GM12801 (cell line): ENCODE results near the gene TIMM17A.

Experiments used
- TF ChIP-seq, protein P1 (sequence below): IDR thresholded peaks from one replicate; pipeline ENCODE4 v1.5.1; 2011; ENCODE audit warnings: control low read depth; ENCODE audit not compliant: insufficient read length; ENCODE audit errors: extremely low read depth

TIMM17A gene

GRCh38 chr1:201955009-201955728 is at the start of gene TIMM17A:
TIMM17A (plus strand) TSS chr1:201955503; CDS start chr1:201955527, 24 bp downstream.
- TF ChIP-seq, protein P1, sequence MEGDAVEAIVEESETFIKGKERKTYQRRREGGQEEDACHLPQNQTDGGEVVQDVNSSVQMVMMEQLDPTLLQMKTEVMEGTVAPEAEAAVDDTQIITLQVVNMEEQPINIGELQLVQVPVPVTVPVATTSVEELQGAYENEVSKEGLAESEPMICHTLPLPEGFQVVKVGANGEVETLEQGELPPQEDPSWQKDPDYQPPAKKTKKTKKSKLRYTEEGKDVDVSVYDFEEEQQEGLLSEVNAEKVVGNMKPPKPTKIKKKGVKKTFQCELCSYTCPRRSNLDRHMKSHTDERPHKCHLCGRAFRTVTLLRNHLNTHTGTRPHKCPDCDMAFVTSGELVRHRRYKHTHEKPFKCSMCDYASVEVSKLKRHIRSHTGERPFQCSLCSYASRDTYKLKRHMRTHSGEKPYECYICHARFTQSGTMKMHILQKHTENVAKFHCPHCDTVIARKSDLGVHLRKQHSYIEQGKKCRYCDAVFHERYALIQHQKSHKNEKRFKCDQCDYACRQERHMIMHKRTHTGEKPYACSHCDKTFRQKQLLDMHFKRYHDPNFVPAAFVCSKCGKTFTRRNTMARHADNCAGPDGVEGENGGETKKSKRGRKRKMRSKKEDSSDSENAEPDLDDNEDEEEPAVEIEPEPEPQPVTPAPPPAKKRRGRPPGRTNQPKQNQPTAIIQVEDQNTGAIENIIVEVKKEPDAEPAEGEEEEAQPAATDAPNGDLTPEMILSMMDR, result no peak

DNA sequence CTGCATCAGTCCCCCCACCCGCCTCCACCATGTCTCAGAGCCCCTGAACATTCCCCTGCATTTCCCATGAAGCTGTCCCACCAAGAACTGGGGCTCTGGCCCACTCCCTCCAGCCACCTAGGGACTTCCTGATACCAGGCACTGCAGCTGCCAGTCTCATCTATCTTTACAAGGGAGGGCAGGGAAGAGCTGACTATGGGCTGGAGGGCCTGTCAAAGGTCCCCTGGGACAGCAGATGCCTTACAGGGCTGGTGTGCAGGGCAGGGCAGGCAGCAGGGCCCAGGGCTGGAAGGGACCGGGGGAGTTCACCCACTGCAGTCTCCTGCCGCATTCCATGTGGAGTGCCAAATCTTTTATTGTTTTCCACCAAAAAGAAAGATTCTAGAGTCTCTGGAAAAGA is 49.0 kb upstream of the TIMM17A start:
- TF ChIP-seq, protein P1, result no peak

GRCh38 chr1:201907621-201908020 is 47.7 kb upstream of the TIMM17A start:
- TF ChIP-seq, protein P1, result no peak

- TF ChIP-seq, protein P1, result no peak
Measured at GRCh38 chr1:201911826-201912571, 43.3 kb upstream of the TIMM17A start.

GRCh38 chr1:201912832-201913231 is 42.5 kb upstream of the TIMM17A start:
- TF ChIP-seq, protein P1, result no peak

DNA sequence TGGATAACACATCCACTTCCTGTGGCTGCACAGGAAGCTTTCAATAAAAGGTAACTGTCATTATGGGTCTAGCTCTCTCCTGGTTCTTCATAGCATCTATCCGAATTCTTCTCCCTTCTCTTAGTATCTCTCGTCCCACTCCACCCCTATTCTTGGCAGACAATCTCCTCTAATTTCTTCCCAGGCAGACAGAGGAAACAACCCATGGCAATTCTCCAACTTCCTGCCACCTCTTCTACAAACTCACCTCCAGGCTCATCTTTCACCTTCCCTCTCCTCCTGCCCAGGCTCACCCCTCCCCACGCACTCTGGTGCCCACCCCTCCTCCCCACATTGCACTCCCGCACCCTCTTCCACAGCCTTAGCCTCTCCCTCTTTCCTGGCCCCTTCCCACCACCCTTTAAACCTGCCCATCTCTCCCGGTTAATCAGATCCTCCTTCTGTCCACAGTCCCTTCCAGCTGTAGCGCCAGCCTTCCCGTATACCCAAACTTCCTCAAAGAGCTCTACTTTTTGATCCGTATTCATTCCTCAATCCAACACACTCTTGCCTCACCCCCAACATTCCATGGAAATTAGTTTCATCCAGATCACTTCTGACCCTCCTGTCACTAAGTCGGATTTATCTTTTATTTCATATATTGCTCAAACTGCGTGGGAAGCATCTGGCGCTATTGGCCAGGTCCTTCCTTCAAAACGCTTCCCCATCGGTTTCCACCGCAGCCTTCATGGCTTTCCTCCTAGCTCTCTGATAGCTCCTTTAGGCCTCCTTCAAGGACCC is 40.7 kb upstream of the TIMM17A start:
- TF ChIP-seq, protein P1, result no peak

DNA sequence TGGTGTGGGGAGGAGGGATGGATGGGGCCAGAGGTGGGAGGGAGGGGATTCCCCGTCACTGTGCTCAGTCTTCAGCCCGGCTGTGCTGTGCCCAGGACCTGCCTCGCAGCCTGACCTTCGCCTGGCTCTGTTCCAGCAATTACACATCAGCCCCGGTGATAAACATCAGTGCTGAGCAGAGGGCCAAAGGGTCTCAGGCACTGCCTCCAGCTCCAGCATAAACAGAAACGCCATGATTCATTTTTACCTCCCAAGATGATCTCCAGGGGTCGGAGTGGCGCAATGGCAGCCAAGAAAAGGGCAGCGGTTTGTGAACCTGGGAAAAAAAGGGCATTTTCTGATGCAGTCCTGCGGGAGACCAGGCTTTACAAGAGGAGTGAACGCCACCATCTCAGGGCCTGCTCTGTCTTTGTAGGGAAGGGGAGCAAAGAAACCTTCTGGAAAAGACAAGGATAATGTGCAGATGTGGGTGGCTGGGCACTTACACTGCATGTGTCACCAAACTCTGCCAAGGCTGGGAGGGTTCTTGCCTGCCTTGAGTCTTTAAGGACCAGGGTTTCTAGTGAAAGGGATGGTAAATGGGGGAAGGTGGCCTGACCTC is 38.6 kb upstream of the TIMM17A start:
- TF ChIP-seq, protein P1, result no peak
